Trophoblast cell (in vitro differentiated cells and primary cell): ENCODE data around the gene SPRED3.
"Not testable (repeated sequence)": the region's sequence is repeated elsewhere in the genome, so short reads cannot be mapped to it uniquely, and the experiment has no call there.

ENCODE experiments used
- DNase-seq, 2 donors: peaks; one replicate each; pipeline ENCODE4 v3.0.0-alpha.2; 2016
- H2AFZ ChIP-seq: 2 replicates; pipeline ENCODE4 v1.6.1; 2013; ENCODE audit warnings: low read length, moderate library complexity, mild to moderate bottlenecking; ENCODE audit not compliant: insufficient read depth, poor library complexity
- H2AK5ac ChIP-seq: 2 replicates; pipeline ENCODE4 v1.6.1; 2013; ENCODE audit warnings: mild to moderate bottlenecking, low read length
- H2BK120ac ChIP-seq: 2 replicates; pipeline ENCODE4 v1.6.1; 2013; ENCODE audit warnings: low read length, mild to moderate bottlenecking, moderate library complexity; ENCODE audit not compliant: insufficient read depth, poor library complexity
- H2BK12ac ChIP-seq: 2 replicates; pipeline ENCODE4 v1.6.1; 2013; ENCODE audit warnings: mild to moderate bottlenecking, low read length, moderate library complexity
- H2BK5ac ChIP-seq: 2 replicates; pipeline ENCODE4 v1.6.1; 2013; ENCODE audit warnings: low read length, low read depth, moderate library complexity, mild to moderate bottlenecking; ENCODE audit not compliant: poor library complexity
- H3K14ac ChIP-seq: 2 replicates; pipeline ENCODE4 v1.6.1; 2013; ENCODE audit warnings: mild to moderate bottlenecking, low read length
- H3K18ac ChIP-seq: 2 replicates; pipeline ENCODE4 v1.6.1; 2013; ENCODE audit warnings: mild to moderate bottlenecking, low read length
- H3K23ac ChIP-seq: 2 replicates; pipeline ENCODE4 v1.6.1; 2013; ENCODE audit warnings: low read length
- H3K27ac ChIP-seq: 2 replicates; pipeline ENCODE4 v1.5.1; 2013; ENCODE audit warnings: low read depth, mild to moderate bottlenecking, inconsistent platforms, low read length, moderate library complexity
- H3K27me3 ChIP-seq: 2 replicates; pipeline ENCODE4 v1.6.1; 2013; ENCODE audit warnings: inconsistent platforms, mild to moderate bottlenecking, low read length, moderate library complexity; ENCODE audit not compliant: insufficient read depth
- H3K36me3 ChIP-seq, 2 experiments: 1 replicate in 1 of 2; 2 replicates in 1 of 2; pipeline ENCODE4 v1.6.1; 2013; ENCODE audit warnings: low read length in 2 of 2, mild to moderate bottlenecking in 2 of 2, moderate library complexity in 1 of 2; ENCODE audit not compliant: insufficient read depth in 2 of 2, control insufficient read depth in 1 of 2
- H3K4ac ChIP-seq: 2 replicates; pipeline ENCODE4 v1.6.1; 2013; ENCODE audit warnings: low read depth, mild to moderate bottlenecking, low read length, moderate library complexity
- H3K4me1 ChIP-seq, 2 experiments: 1 replicate in 1 of 2; 2 replicates in 1 of 2; pipeline ENCODE4 v1.6.1; 2013; ENCODE audit warnings: low read length in 2 of 2, mild to moderate bottlenecking in 2 of 2, moderate library complexity in 1 of 2; ENCODE audit not compliant: insufficient read depth in 2 of 2, control insufficient read depth in 1 of 2
- H3K4me2 ChIP-seq: 2 replicates; pipeline ENCODE4 v1.6.1; 2013; ENCODE audit warnings: inconsistent platforms, mild to moderate bottlenecking, low read length, moderate library complexity
- H3K4me3 ChIP-seq: 2 replicates; pipeline ENCODE4 v1.5.1; 2013; ENCODE audit warnings: mild to moderate bottlenecking, low read depth, low read length, inconsistent platforms
- H3K79me1 ChIP-seq: one replicate; pipeline ENCODE4 v1.6.1; 2013; ENCODE audit warnings: low read length
- H3K79me2 ChIP-seq: 2 replicates; pipeline ENCODE4 v1.6.1; 2013; ENCODE audit warnings: low read length, mild to moderate bottlenecking; ENCODE audit not compliant: control insufficient read depth, insufficient read depth, poor library complexity
- H3K9ac ChIP-seq: 2 replicates; pipeline ENCODE4 v1.6.1; 2013; ENCODE audit warnings: mild to moderate bottlenecking, low read length
- H3K9me3 ChIP-seq: 2 replicates; pipeline ENCODE4 v1.6.1; 2013; ENCODE audit warnings: low read depth, mild to moderate bottlenecking, control low read depth, inconsistent platforms, low read length; ENCODE audit not compliant: insufficient read depth
- H4K12ac ChIP-seq: 2 replicates; pipeline ENCODE4 v1.6.1; 2013; ENCODE audit warnings: low read depth, mild to moderate bottlenecking, low read length, moderate library complexity
- H4K8ac ChIP-seq: 2 replicates; pipeline ENCODE4 v1.6.1; 2013; ENCODE audit warnings: low read depth, mild to moderate bottlenecking, low read length, moderate library complexity
- H4K91ac ChIP-seq: one replicate; pipeline ENCODE4 v1.6.1; 2013; ENCODE audit warnings: low read depth, mild to moderate bottlenecking, low read length, moderate library complexity
- WGBS: extraction: QIAGEN DNeasy Blood & Tissue Kit; methylation state at CpG from one replicate; pipeline ENCODE4 v1.1.7; 2013; ENCODE audit warnings: missing lambda C conversion rate; ENCODE audit not compliant: insufficient read length, insufficient coverage; ENCODE audit errors: extremely low coverage; 5-methylcytosine and 5-hydroxymethylcytosine counted together

SPRED3 gene

GRCh38 chr19:38405276-38405675 lies 16.8 kb downstream of the SPRED3 start:
- Histone ChIP-seq H4K8ac (no peak overlapping the region), H3K18ac (no peak overlapping the region), H4K91ac (no peak overlapping the region), H3K4me2 (no peak overlapping the region), H2BK12ac (no peak overlapping the region), H3K4me1 (peaks cover 11 to 16% of the 10 kb centered on the region in 2 experiments), H4K12ac (no peak overlapping the region), H3K27ac (no peak overlapping the region), H2BK120ac (no peak overlapping the region), H3K27me3 (no peaks in the 10 kb centered on the region), H3K23ac (no peak overlapping the region), H3K79me2 (peaks cover 5% of the 10 kb centered on the region), H2BK5ac (no peak overlapping the region), H3K36me3 (peaks cover 0 to 2% of the 10 kb centered on the region in 2 experiments), H3K4me3 (no peak overlapping the region), H2AK5ac (no peak overlapping the region), H2AFZ (no peak overlapping the region), H3K9ac (no peak overlapping the region), H3K14ac (no peak overlapping the region), H3K4ac (no peak overlapping the region), H3K9me3 (no peaks in the 10 kb centered on the region), H3K79me1 (peaks cover 10% of the 10 kb centered on the region)
- no peak for DNase-seq
- no CpG with 5 or more reads among the region's 8 CpGs for WGBS

GRCh38 chr19:38409631-38410133 lies 21.2 kb downstream of the SPRED3 start:
- Histone ChIP-seq H3K79me2 (no peaks in the 10 kb centered on the region), H2BK12ac (no peak overlapping the region), H2BK120ac (no peak overlapping the region), H2BK5ac (no peak overlapping the region), H4K91ac (no peak overlapping the region), H3K9ac (no peak overlapping the region), H2AK5ac (no peak overlapping the region), H3K9me3 (no peaks in the 10 kb centered on the region), H3K14ac (no peak overlapping the region), H3K4me1 (peaks cover 0 to 3% of the 10 kb centered on the region in 2 experiments), H3K4me3 (no peak overlapping the region), H4K8ac (no peak overlapping the region), H3K4ac (no peak overlapping the region), H3K4me2 (no peak overlapping the region), H2AFZ (no peak overlapping the region), H3K18ac (no peak overlapping the region), H3K27ac (no peak overlapping the region), H3K27me3 (no peaks in the 10 kb centered on the region), H3K36me3 (peaks cover 0 to 2% of the 10 kb centered on the region in 2 experiments), H4K12ac (no peak overlapping the region), H3K23ac (no peak overlapping the region), H3K79me1 (no peaks in the 10 kb centered on the region)
- no peak for DNase-seq
- no CpG with 5 or more reads among the region's 7 CpGs for WGBS

DNA sequence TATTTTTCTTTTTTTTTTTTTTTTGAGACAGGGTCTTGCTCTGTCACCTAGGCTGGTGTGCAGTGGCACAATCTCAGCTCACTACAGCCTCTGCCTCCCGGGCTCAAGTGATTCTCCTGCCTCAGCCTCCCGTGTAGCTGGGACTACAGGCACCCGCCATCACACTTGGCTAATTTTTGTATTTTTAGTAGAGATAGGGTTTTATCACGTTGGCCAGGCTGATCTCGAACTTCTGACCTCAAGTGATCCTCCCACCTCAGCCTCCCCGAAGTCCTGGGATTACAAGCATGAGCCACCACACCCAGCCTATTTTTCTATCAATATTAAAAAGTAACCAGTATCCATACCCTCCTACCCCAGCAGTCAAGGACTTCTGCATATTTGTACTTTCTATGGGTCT lies 21.9 kb downstream of the SPRED3 start:
- not testable (repeated sequence) for H4K91ac ChIP-seq, H4K8ac ChIP-seq, H3K4me3 ChIP-seq, H2BK120ac ChIP-seq, H2AK5ac ChIP-seq, H3K4ac ChIP-seq, H2AFZ ChIP-seq, H3K36me3 ChIP-seq, H3K9me3 ChIP-seq, H3K9ac ChIP-seq, H4K12ac ChIP-seq, H3K27ac ChIP-seq, H3K18ac ChIP-seq, H3K14ac ChIP-seq, H3K4me1 ChIP-seq, H2BK5ac ChIP-seq, H3K27me3 ChIP-seq, DNase-seq, H3K23ac ChIP-seq, H3K4me2 ChIP-seq, H3K79me1 ChIP-seq, H3K79me2 ChIP-seq, H2BK12ac ChIP-seq
- no CpG with 5 or more reads among the region's 6 CpGs for WGBS

GRCh38 chr19:38411041-38411712 lies 22.7 kb downstream of the SPRED3 start:
- H2AFZ ChIP-seq = no peak overlapping the region
- H3K27me3 ChIP-seq = no peaks in the 10 kb centered on the region
- no peak overlapping the region for H3K18ac ChIP-seq
- no peak overlapping the region for H2BK12ac ChIP-seq
- no peaks in the 10 kb centered on the region for H3K79me2 ChIP-seq
- no CpG with 5 or more reads among the region's 13 CpGs for WGBS
- peaks cover 2% of the 10 kb centered on the region for H3K9me3 ChIP-seq
- H3K4me2 ChIP-seq = no peak overlapping the region
- H3K14ac ChIP-seq = no peak overlapping the region
- H3K9ac ChIP-seq = no peak overlapping the region
- no peak overlapping the region for H2AK5ac ChIP-seq
- H3K27ac ChIP-seq = no peak overlapping the region
- no peak overlapping the region for H3K4ac ChIP-seq
- no peak overlapping the region for H2BK5ac ChIP-seq
- no peak overlapping the region for H4K91ac ChIP-seq
- H3K79me1 ChIP-seq = no peaks in the 10 kb centered on the region
- H4K12ac ChIP-seq = no peak overlapping the region
- H3K4me3 ChIP-seq = no peak overlapping the region
- no peak overlapping the region for H4K8ac ChIP-seq
- peaks cover 0 to 2% of the 10 kb centered on the region in 2 experiments for H3K36me3 ChIP-seq
- no peak overlapping the region for H3K23ac ChIP-seq
- H2BK120ac ChIP-seq = no peak overlapping the region
- DNase-seq = no peak
- H3K4me1 ChIP-seq = peaks cover 0 to 3% of the 10 kb centered on the region in 2 experiments
